Spleen (tissue), 7 donors: ENCODE measurements around the gene HLA-F.

Experiments used
- POLR2A ChIP-seq, 3 donors: fragments of 450-650 bp; IDR thresholded peaks; one replicate each; pipeline ENCODE4 v1.5.1; 2017; ENCODE audit warnings: antibody characterized with exemption in 3 of 3, mild to moderate bottlenecking in 1 of 3
- POLR2AphosphoS5 ChIP-seq, 3 donors: sonication (generic); formaldehyde crosslinking; IDR thresholded peaks; one replicate each; pipeline ENCODE4 v1.5.1; 2017; ENCODE audit warnings: antibody characterized with exemption in 3 of 3
- TF ChIP-seq, protein P1 (sequence below), 11 experiments: fragments of 200-600 bp in 7 of 11; fragments of 450-650 bp in 4 of 11; sonication (generic) in 4 of 11; IDR thresholded peaks in 8 of 11; conservative IDR thresholded peaks in 3 of 11; 1 replicate in 7 of 11; 2 replicates in 4 of 11; pipeline versions ENCODE4 v1.4.0 to v1.8.0; 2016 to 2021; ENCODE audit warnings: antibody characterized with exemption in 11 of 11, inconsistent platforms in 4 of 11, mild to moderate bottlenecking in 1 of 11
- donor health status: DM: no; HTN: no; CAD: no; lungs with moderate emphysema.
- donor health status: DM: no; HTN: no; CAD: no.
- donor health status: DM: no; HTN: no; CAD: no.

DNA sequence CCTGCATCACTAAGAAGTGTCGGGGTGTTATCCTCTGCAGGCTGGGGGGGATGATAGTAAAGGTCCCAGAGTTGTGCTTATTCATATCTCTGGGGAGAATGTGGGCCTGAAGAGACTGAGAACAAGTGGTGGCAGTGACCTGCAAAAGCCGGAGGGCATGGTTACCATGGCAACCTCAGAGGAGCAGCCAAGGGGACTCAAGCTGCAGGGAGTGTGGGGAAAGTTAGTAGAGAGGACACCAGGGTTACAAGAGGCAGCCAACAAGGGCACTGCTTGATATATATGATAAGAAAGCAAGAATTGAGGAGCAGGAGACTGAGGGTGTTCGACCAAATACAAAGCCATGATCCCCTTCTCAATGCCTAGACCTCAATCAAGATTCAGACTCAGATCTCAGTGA lies 46.1 kb downstream of the HLA-F start:
- TF ChIP-seq, protein P1, sequence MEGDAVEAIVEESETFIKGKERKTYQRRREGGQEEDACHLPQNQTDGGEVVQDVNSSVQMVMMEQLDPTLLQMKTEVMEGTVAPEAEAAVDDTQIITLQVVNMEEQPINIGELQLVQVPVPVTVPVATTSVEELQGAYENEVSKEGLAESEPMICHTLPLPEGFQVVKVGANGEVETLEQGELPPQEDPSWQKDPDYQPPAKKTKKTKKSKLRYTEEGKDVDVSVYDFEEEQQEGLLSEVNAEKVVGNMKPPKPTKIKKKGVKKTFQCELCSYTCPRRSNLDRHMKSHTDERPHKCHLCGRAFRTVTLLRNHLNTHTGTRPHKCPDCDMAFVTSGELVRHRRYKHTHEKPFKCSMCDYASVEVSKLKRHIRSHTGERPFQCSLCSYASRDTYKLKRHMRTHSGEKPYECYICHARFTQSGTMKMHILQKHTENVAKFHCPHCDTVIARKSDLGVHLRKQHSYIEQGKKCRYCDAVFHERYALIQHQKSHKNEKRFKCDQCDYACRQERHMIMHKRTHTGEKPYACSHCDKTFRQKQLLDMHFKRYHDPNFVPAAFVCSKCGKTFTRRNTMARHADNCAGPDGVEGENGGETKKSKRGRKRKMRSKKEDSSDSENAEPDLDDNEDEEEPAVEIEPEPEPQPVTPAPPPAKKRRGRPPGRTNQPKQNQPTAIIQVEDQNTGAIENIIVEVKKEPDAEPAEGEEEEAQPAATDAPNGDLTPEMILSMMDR (IDR thresholded peaks at IDR 0.05 in 8 of 11, conservative IDR thresholded peaks at IDR 0.05 in 3 of 11), result no peak
- TF ChIP-seq POLR2A (IDR thresholded peaks at IDR 0.05) (no peak), POLR2AphosphoS5 (IDR thresholded peaks at IDR 0.05) (no peak)
